ENCODE results near the gene TCF7L2.

The TCF7L2 gene

DNA sequence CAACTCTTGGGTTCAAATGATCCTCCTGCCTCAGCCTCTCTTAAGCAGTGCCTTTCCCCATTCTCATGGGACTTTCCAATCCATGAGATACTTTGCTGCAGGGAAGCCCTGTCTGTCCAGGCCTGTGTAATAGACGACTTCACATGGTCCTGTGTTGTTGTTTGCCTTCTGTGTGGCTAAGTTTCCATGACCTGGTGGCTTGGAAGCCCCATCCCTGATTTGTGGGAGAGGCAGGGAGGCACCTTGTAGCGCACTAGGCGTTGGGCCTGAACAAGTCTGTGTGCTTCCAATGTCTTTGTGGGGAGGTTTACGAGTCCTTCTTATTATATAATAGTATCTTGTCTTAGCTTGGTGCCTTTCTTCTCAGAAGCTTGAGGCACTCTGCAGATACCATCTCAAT lies 49.1 kb downstream of the TCF7L2 start:
- peaks cover 7 to 8% of the 10 kb centered on the region in 2 experiments for H3K36me3 ChIP-seq (ENCODE audit: control insufficient read depth in 1 of 2, insufficient read depth in 2 of 2, low read length in 2 of 2)
- no peak overlapping the region for H3K27ac ChIP-seq (ENCODE audit: low read depth, low read length)
- peak overlapping the region; percentile 45 for H3K18ac ChIP-seq (ENCODE audit: low read length)
- no peak overlapping the region for H4K91ac ChIP-seq (ENCODE audit: low read depth, low read length)
- no peaks in the 10 kb centered on the region for H3K9me3 ChIP-seq (ENCODE audit: insufficient read depth, low read depth, low read length)
- WGBS (ENCODE audit: extremely low coverage, insufficient coverage, insufficient read length), result no CpG with 5 or more reads among the region's 4 CpGs
- H4K12ac ChIP-seq (ENCODE audit: low read depth, low read length), result no peak overlapping the region
- no peak overlapping the region for H2BK5ac ChIP-seq (ENCODE audit: low read depth, low read length, poor library complexity)
- no peak overlapping the region for H2AK5ac ChIP-seq (ENCODE audit: low read length)
- H3K4me2 ChIP-seq (ENCODE audit: low read length), result no peak overlapping the region
- DNase-seq, result no peak
- H3K4me1 ChIP-seq (ENCODE audit: control insufficient read depth in 1 of 2, insufficient read depth in 2 of 2, low read length in 2 of 2), result peaks cover 13 to 18% of the 10 kb centered on the region in 2 experiments
- no peak overlapping the region for H3K9ac ChIP-seq (ENCODE audit: low read length)
- no peak overlapping the region for H2BK120ac ChIP-seq (ENCODE audit: insufficient read depth, low read length, poor library complexity)
- no peak overlapping the region for H3K14ac ChIP-seq (ENCODE audit: low read length)
- no peak overlapping the region for H3K23ac ChIP-seq (ENCODE audit: low read length)
- no peaks in the 10 kb centered on the region for H3K79me1 ChIP-seq (ENCODE audit: low read length)
- no peak overlapping the region for H3K4ac ChIP-seq (ENCODE audit: low read depth, low read length)
- peaks cover 18% of the 10 kb centered on the region for H3K79me2 ChIP-seq (ENCODE audit: control insufficient read depth, insufficient read depth, low read length, poor library complexity)
- H2AFZ ChIP-seq (ENCODE audit: insufficient read depth, low read length, poor library complexity), result no peak overlapping the region
- no peak overlapping the region for H2BK12ac ChIP-seq (ENCODE audit: low read length)
- no peak overlapping the region for H4K8ac ChIP-seq (ENCODE audit: low read depth, low read length)
- H3K4me3 ChIP-seq (ENCODE audit: low read depth, low read length), result no peak overlapping the region
- no peaks in the 10 kb centered on the region for H3K27me3 ChIP-seq (ENCODE audit: insufficient read depth, low read length)

DNA sequence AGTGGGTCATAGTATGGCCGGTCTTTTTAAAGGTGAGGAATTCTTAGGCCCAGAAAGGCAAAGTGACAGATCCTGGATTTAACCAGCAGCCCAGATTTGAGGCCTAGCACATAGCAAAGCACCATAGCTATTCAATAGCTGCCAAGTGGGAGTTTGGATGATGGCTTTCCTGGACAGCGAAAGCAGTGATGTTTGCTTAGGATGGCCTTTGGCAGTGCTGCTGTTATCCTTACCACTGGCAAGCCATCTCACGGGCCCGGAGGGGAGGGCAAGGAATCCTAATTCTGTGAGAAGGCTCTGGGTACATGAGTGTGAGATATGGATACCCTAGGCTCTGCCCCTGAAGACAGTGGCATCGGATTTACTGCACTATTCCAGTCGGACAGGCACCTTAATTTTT lies 50.4 kb downstream of the TCF7L2 start:
- Histone ChIP-seq H3K23ac (ENCODE audit: low read length) (no peak overlapping the region), H2BK12ac (ENCODE audit: low read length) (no peak overlapping the region), H3K4ac (ENCODE audit: low read depth, low read length) (no peak overlapping the region), H2AK5ac (ENCODE audit: low read length) (no peak overlapping the region), H3K18ac (ENCODE audit: low read length) (no peak overlapping the region), H3K36me3 (ENCODE audit: control insufficient read depth in 1 of 2, insufficient read depth in 2 of 2, low read length in 2 of 2) (peaks cover 8 to 12% of the 10 kb centered on the region in 2 experiments), H3K9me3 (ENCODE audit: insufficient read depth, low read depth, low read length) (peaks cover 5% of the 10 kb centered on the region), H3K4me2 (ENCODE audit: low read length) (peak overlapping the region; percentile 10), H3K79me2 (ENCODE audit: control insufficient read depth, insufficient read depth, low read length, poor library complexity) (peaks cover 23% of the 10 kb centered on the region), H3K79me1 (ENCODE audit: low read length) (no peaks in the 10 kb centered on the region), H4K8ac (ENCODE audit: low read depth, low read length) (no peak overlapping the region), H3K9ac (ENCODE audit: low read length) (no peak overlapping the region), H3K14ac (ENCODE audit: low read length) (no peak overlapping the region), H2AFZ (ENCODE audit: insufficient read depth, low read length, poor library complexity) (no peak overlapping the region), H3K27me3 (ENCODE audit: insufficient read depth, low read length) (no peaks in the 10 kb centered on the region), H4K91ac (ENCODE audit: low read depth, low read length) (no peak overlapping the region), H2BK5ac (ENCODE audit: low read depth, low read length, poor library complexity) (no peak overlapping the region), H2BK120ac (ENCODE audit: insufficient read depth, low read length, poor library complexity) (no peak overlapping the region), H3K4me3 (ENCODE audit: low read depth, low read length) (no peak overlapping the region), H3K4me1 (ENCODE audit: control insufficient read depth in 1 of 2, insufficient read depth in 2 of 2, low read length in 2 of 2) (peaks cover 16 to 21% of the 10 kb centered on the region in 2 experiments), H4K12ac (ENCODE audit: low read depth, low read length) (no peak overlapping the region), H3K27ac (ENCODE audit: low read depth, low read length) (peak overlapping the region; percentile 7)
- no CpG with 5 or more reads among the region's 6 CpGs for WGBS (ENCODE audit: extremely low coverage, insufficient coverage, insufficient read length)
- peak in 1 of 2 donors; percentile 33 for DNase-seq

DNA sequence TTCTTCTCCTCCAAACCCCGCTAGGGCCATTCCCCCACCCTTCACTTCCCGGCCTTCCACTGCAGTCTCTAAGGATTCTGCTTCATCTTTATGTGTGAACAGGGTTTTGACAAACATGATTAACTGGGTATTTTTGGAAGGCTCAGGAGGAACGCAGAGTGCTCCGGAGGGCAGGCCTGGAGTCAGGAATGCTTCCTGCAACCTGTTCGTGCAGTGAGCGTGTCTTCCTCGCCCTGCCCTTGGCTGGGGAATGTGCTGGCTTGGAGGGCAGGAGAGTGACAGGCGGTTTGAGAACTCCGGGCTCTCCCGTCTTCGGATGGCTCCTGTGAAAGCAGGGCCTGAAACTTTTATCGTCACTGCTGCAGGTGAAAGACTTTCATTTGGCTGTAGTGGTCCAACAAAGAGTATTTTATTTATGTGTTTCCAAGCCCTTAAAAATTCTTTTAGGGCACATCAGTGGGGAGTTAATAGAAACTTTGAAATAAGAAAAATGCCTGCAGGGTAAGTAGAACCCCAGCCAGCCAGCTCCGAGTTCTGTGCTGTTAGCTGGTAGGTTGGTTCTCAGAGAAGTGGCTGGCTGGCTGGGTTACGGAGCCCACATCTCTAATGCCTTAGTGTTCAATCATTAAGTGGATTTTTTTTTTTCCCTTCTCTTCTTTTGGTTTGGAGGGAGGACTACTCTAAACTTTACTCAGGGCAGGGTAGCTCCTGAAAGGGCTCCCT lies 51.0 kb downstream of the TCF7L2 start:
- H4K12ac ChIP-seq (ENCODE audit: low read depth, low read length), result no peak overlapping the region
- H3K23ac ChIP-seq (ENCODE audit: low read length), result no peak overlapping the region
- peak; percentile 88 to 91 for DNase-seq
- no peaks in the 10 kb centered on the region for H3K79me1 ChIP-seq (ENCODE audit: low read length)
- no peaks in the 10 kb centered on the region for H3K27me3 ChIP-seq (ENCODE audit: insufficient read depth, low read length)
- H3K4me2 ChIP-seq (ENCODE audit: low read length), result peak overlapping the region; percentile 10
- no peak overlapping the region for H3K14ac ChIP-seq (ENCODE audit: low read length)
- H3K9me3 ChIP-seq (ENCODE audit: insufficient read depth, low read depth, low read length), result peaks cover 5% of the 10 kb centered on the region
- no peak overlapping the region for H3K4me3 ChIP-seq (ENCODE audit: low read depth, low read length)
- H3K36me3 ChIP-seq (ENCODE audit: control insufficient read depth in 1 of 2, insufficient read depth in 2 of 2, low read length in 2 of 2), result peaks cover 7 to 12% of the 10 kb centered on the region in 2 experiments
- peak overlapping the region; percentile 7 for H3K27ac ChIP-seq (ENCODE audit: low read depth, low read length)
- H2BK5ac ChIP-seq (ENCODE audit: low read depth, low read length, poor library complexity), result no peak overlapping the region
- H3K4me1 ChIP-seq (ENCODE audit: control insufficient read depth in 1 of 2, insufficient read depth in 2 of 2, low read length in 2 of 2), result peaks cover 16 to 22% of the 10 kb centered on the region in 2 experiments
- no peak overlapping the region for H2BK12ac ChIP-seq (ENCODE audit: low read length)
- H4K91ac ChIP-seq (ENCODE audit: low read depth, low read length), result no peak overlapping the region
- no peak overlapping the region for H4K8ac ChIP-seq (ENCODE audit: low read depth, low read length)
- no peak overlapping the region for H2AFZ ChIP-seq (ENCODE audit: insufficient read depth, low read length, poor library complexity)
- no peak overlapping the region for H3K9ac ChIP-seq (ENCODE audit: low read length)
- H3K4ac ChIP-seq (ENCODE audit: low read depth, low read length), result no peak overlapping the region
- no CpG with 5 or more reads among the region's 14 CpGs for WGBS (ENCODE audit: extremely low coverage, insufficient coverage, insufficient read length)
- no peak overlapping the region for H2BK120ac ChIP-seq (ENCODE audit: insufficient read depth, low read length, poor library complexity)
- H2AK5ac ChIP-seq (ENCODE audit: low read length), result no peak overlapping the region
- H3K18ac ChIP-seq (ENCODE audit: low read length), result no peak overlapping the region
- H3K79me2 ChIP-seq (ENCODE audit: control insufficient read depth, insufficient read depth, low read length, poor library complexity), result peaks cover 23% of the 10 kb centered on the region

DNA sequence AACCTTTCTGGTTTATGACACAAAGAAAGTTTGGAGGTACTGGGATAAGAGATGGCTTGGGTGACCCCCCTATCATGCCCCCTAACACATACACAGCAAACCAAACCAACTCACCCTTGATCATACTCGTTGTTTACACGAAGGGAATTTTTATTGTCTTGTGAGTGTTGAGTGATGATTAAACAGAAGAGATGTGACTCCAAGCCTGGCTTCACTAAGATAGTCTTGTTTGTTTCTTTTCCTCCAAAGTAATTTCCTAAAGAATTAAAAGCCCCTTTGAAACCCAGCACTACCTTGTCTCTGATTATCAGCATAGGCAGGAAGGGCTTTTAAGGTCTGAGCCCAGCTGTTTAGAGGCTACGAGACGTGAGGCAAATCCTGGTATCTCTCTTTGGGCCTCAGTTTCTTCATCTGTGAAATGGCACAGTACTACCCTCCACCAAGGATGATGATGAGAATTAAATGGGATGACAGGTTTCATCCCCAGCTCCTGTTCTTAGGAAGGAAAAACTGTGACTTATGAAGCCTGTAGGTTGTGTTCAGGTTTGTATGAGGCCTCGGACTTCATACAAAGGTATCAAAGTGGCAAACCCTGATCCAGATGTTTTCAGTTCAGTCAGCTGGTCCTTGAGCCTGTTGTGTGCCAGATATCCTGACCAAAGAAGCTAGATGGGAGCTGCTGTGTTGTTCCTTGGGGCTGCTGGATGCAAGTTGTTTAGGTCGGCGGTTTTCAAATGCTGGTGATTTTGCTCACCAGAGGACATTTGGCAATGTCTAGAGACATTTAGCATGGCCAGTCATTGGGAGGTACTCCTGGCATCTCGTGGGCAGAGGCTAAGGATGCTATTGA lies 51.8 kb downstream of the TCF7L2 start:
- H2AK5ac ChIP-seq (ENCODE audit: low read length), result no peak overlapping the region
- H2BK5ac ChIP-seq (ENCODE audit: low read depth, low read length, poor library complexity), result no peak overlapping the region
- H3K14ac ChIP-seq (ENCODE audit: low read length), result no peak overlapping the region
- H2AFZ ChIP-seq (ENCODE audit: insufficient read depth, low read length, poor library complexity), result no peak overlapping the region
- H4K91ac ChIP-seq (ENCODE audit: low read depth, low read length), result no peak overlapping the region
- peak overlapping the region; percentile 57 for H3K4ac ChIP-seq (ENCODE audit: low read depth, low read length)
- peaks cover 19 to 27% of the 10 kb centered on the region in 2 experiments for H3K4me1 ChIP-seq (ENCODE audit: control insufficient read depth in 1 of 2, insufficient read depth in 2 of 2, low read length in 2 of 2)
- DNase-seq, result no peak
- H3K27me3 ChIP-seq (ENCODE audit: insufficient read depth, low read length), result no peaks in the 10 kb centered on the region
- no peak overlapping the region for H3K27ac ChIP-seq (ENCODE audit: low read depth, low read length)
- H3K36me3 ChIP-seq (ENCODE audit: control insufficient read depth in 1 of 2, insufficient read depth in 2 of 2, low read length in 2 of 2), result peaks cover 6 to 13% of the 10 kb centered on the region in 2 experiments
- no peak overlapping the region for H4K8ac ChIP-seq (ENCODE audit: low read depth, low read length)
- no peaks in the 10 kb centered on the region for H3K79me1 ChIP-seq (ENCODE audit: low read length)
- no peak overlapping the region for H3K18ac ChIP-seq (ENCODE audit: low read length)
- no peak overlapping the region for H3K4me3 ChIP-seq (ENCODE audit: low read depth, low read length)
- H3K9me3 ChIP-seq (ENCODE audit: insufficient read depth, low read depth, low read length), result peaks cover 5% of the 10 kb centered on the region
- no peak overlapping the region for H2BK120ac ChIP-seq (ENCODE audit: insufficient read depth, low read length, poor library complexity)
- no peak overlapping the region for H4K12ac ChIP-seq (ENCODE audit: low read depth, low read length)
- no CpG with 5 or more reads among the region's 8 CpGs for WGBS (ENCODE audit: extremely low coverage, insufficient coverage, insufficient read length)
- H3K4me2 ChIP-seq (ENCODE audit: low read length), result no peak overlapping the region
- no peak overlapping the region for H3K9ac ChIP-seq (ENCODE audit: low read length)
- H3K23ac ChIP-seq (ENCODE audit: low read length), result no peak overlapping the region
- peaks cover 17% of the 10 kb centered on the region for H3K79me2 ChIP-seq (ENCODE audit: control insufficient read depth, insufficient read depth, low read length, poor library complexity)
- no peak overlapping the region for H2BK12ac ChIP-seq (ENCODE audit: low read length)
